GM23338 (cell line): Measurements from ENCODE around the gene LRRC8B. TPM values are rescaled to one million over a fixed set of nuclear protein-coding genes. Genes with fewer than 3 reads are reported as not detected.
"Not testable (repeated sequence)": the region's sequence is repeated elsewhere in the genome, so short reads cannot be mapped to it uniquely, and the experiment has no call there.

Source experiments
- ATAC-seq: fragments of 200-7000 bp; cut with Tn5 transposase; 3 replicates; pipeline ENCODE4 v1.9.1; 2020
- DNase-seq: peaks from one replicate; pipeline ENCODE4 v3.0.0-alpha.2; 2015; ENCODE audit warnings: low spot score
- H2AFZ ChIP-seq: fragments of 200-600 bp; sonication (generic); 2 replicates; pipeline ENCODE4 v1.8.0; 2016; ENCODE audit warnings: antibody characterized with exemption, mild to moderate bottlenecking, moderate library complexity
- H3F3A ChIP-seq: fragments of 200-600 bp; sonication (generic); replicated peaks from 2 replicates; pipeline ENCODE4 v1.8.0; 2017; ENCODE audit warnings: antibody characterized with exemption, mixed run types, low read depth
- H3K27ac ChIP-seq: fragments of 200-600 bp; sonication (generic); 2 replicates; pipeline ENCODE4 v1.6.1; 2016; ENCODE audit warnings: low read depth
- H3K27me3 ChIP-seq: fragments of 200-600 bp; sonication (generic); 2 replicates; pipeline ENCODE4 v1.8.0; 2016; ENCODE audit warnings: mild to moderate bottlenecking, mixed run types, moderate library complexity; ENCODE audit not compliant: insufficient read depth
- H3K36me3 ChIP-seq: fragments of 200-600 bp; sonication (generic); 2 replicates; pipeline ENCODE4 v1.8.0; 2016; ENCODE audit warnings: mild to moderate bottlenecking; ENCODE audit not compliant: insufficient read depth
- H3K4me1 ChIP-seq: fragments of 200-600 bp; sonication (generic); 2 replicates; pipeline ENCODE4 v1.8.0; 2016; ENCODE audit warnings: mild to moderate bottlenecking, moderate library complexity; ENCODE audit not compliant: insufficient read depth
- H3K4me2 ChIP-seq: fragments of 200-600 bp; sonication (generic); 2 replicates; pipeline ENCODE4 v1.7.1; 2017; ENCODE audit warnings: mixed run types
- H3K4me3 ChIP-seq: fragments of 200-600 bp; sonication (generic); 2 replicates; pipeline ENCODE4 v1.6.1; 2016; ENCODE audit warnings: mixed run types
- H3K79me2 ChIP-seq: fragments of 200-600 bp; sonication (generic); replicated peaks from 2 replicates; pipeline ENCODE4 v1.8.0; 2017; ENCODE audit warnings: mild to moderate bottlenecking; ENCODE audit not compliant: insufficient read depth
- H3K9me2 ChIP-seq: fragments of 200-600 bp; sonication (generic); 2 replicates; pipeline ENCODE4 v1.8.0; 2017; ENCODE audit not compliant: insufficient read depth
- H4K20me1 ChIP-seq: fragments of 200-600 bp; sonication (generic); replicated peaks from 2 replicates; pipeline ENCODE4 v1.8.0; 2017; ENCODE audit warnings: mild to moderate bottlenecking; ENCODE audit not compliant: insufficient read depth
- H3K27ac Mint-ChIP-seq: 2 replicates; pipeline ENCODE4 v1.8.0; 2020; ENCODE audit warnings: inconsistent platforms, mild to moderate bottlenecking, moderate library complexity, mixed read lengths
- H3K27me3 Mint-ChIP-seq: 3 replicates; pipeline ENCODE4 v1.8.0; 2022; ENCODE audit warnings: low read depth, mild to moderate bottlenecking, moderate library complexity, mixed read lengths, inconsistent platforms; ENCODE audit not compliant: insufficient read depth, poor library complexity
- H3K36me3 Mint-ChIP-seq: 3 replicates; pipeline ENCODE4 v1.8.0; 2021; ENCODE audit warnings: low read depth, mild to moderate bottlenecking, inconsistent platforms, moderate library complexity, mixed read lengths
- H3K4me1 Mint-ChIP-seq: 3 replicates; pipeline ENCODE4 v1.8.0; 2020; ENCODE audit warnings: mild to moderate bottlenecking, inconsistent platforms, mixed read lengths
- H3K4me3 Mint-ChIP-seq: 3 replicates; pipeline ENCODE4 v1.8.0; 2021; ENCODE audit warnings: moderate library complexity, mild to moderate bottlenecking, inconsistent platforms, mixed read lengths
- H3K9me3 Mint-ChIP-seq: 3 replicates; pipeline ENCODE4 v1.8.0; 2020; ENCODE audit warnings: moderate library complexity, mild to moderate bottlenecking, inconsistent platforms, mixed read lengths
- CREB1 ChIP-seq: fragments of 250-450 bp; sonication (Bioruptor Pico); IDR thresholded peaks from 2 replicates; pipeline ENCODE4 v1.5.0; 2020; ENCODE audit warnings: low read depth, mild to moderate bottlenecking, moderate library complexity
- EZH2 ChIP-seq: fragments of 200-600 bp; sonication (generic); IDR thresholded peaks from one replicate; pipeline ENCODE4 v1.8.0; 2017; ENCODE audit warnings: antibody characterized with exemption, mild to moderate bottlenecking, low read depth; ENCODE audit not compliant: unreplicated experiment
- EZH2phosphoT487 ChIP-seq: fragments of 200-600 bp; sonication (generic); IDR thresholded peaks from one replicate; pipeline ENCODE4 v1.8.1; 2018; ENCODE audit warnings: antibody characterized with exemption; ENCODE audit not compliant: unreplicated experiment
- JUNB ChIP-seq: IDR thresholded peaks from one replicate; pipeline ENCODE4 v1.6.1; 2016; ENCODE audit warnings: antibody characterized with exemption; ENCODE audit not compliant: unreplicated experiment
- NANOG ChIP-seq: IDR thresholded peaks from 2 replicates; pipeline ENCODE4 v1.6.1; 2016; ENCODE audit warnings: antibody characterized with exemption, borderline replicate concordance
- POLR2AphosphoS5 ChIP-seq: IDR thresholded peaks from 2 replicates; pipeline ENCODE4 v1.6.1; 2016; ENCODE audit warnings: antibody characterized with exemption, low read depth
- REST ChIP-seq: IDR thresholded peaks from one replicate; pipeline ENCODE4 v1.6.1; 2018; ENCODE audit warnings: antibody characterized with exemption; ENCODE audit not compliant: unreplicated experiment
- STAT1 ChIP-seq: IDR thresholded peaks from one replicate; pipeline ENCODE4 v1.6.1; 2016; ENCODE audit warnings: antibody characterized with exemption; ENCODE audit not compliant: unreplicated experiment
- ZNF331 ChIP-seq: fragments of 250-450 bp; sonication (Bioruptor Pico); IDR thresholded peaks from 2 replicates; pipeline ENCODE4 v1.5.0; 2020; ENCODE audit warnings: low read depth, mild to moderate bottlenecking, moderate library complexity
- ZNF462 ChIP-seq: fragments of 250-450 bp; sonication (Bioruptor Pico); IDR thresholded peaks from 2 replicates; pipeline ENCODE4 v1.5.0; 2020; ENCODE audit warnings: mild to moderate bottlenecking, moderate library complexity
- polyA plus RNA-seq: library from polyadenylated mRNA; unstranded; fragments of >200 nt; fragmentation: Nextera tagmentation; extraction: Ambion mirVana; gene quantifications from 2 replicates; pipeline ENCODE4 v1.2.1, GENCODE V29; 2016
- total RNA-seq: library from RNA; depleted of rRNA; stranded (reverse); fragments of >200 nt; shearing (Covaris generic); gene quantifications from 2 replicates; pipeline ENCODE4 v1.2.3, GENCODE V29; 2014
- TF ChIP-seq, protein P1 (sequence below): IDR thresholded peaks from 2 replicates; pipeline ENCODE4 v1.6.1; 2016; ENCODE audit warnings: antibody characterized with exemption

LRRC8B gene
- total and polyA plus RNA-seq, 2 experiments from 2014 or later: 9.0 to 26.5 TPM

GRCh38 chr1:89503690-89504089 is 20.9 kb upstream of the LRRC8B start:
- Mint-ChIP-seq H3K4me1 (no peaks in the 10 kb centered on the region), H3K27ac (no peak overlapping the region), H3K27me3 (no peaks in the 10 kb centered on the region), H3K9me3 (peaks cover 6% of the 10 kb centered on the region; the same call in 2 of the 3 replicates), H3K4me3 (no peak overlapping the region), H3K36me3 (peaks cover 5% of the 10 kb centered on the region; the same call in 1 of the 3 replicates)
- ATAC-seq (no peak), DNase-seq (no peak)
- no peaks in the 10 kb centered on the region for H3K79me2 ChIP-seq
- H4K20me1 ChIP-seq: no peaks in the 10 kb centered on the region
- no peaks in the 10 kb centered on the region for H3K27me3 ChIP-seq
- no peaks in the 10 kb centered on the region for H3K4me1 ChIP-seq
- H3K27ac ChIP-seq: no peak overlapping the region
- H3F3A ChIP-seq: no peaks in the 10 kb centered on the region
- no peaks in the 10 kb centered on the region for H3K9me2 ChIP-seq
- TF ChIP-seq STAT1 (no peak), CREB1 (no peak), EZH2phosphoT487 (no peak), POLR2AphosphoS5 (no peak), REST (no peak), EZH2 (no peak), ZNF331 (CRISPR knock-in tag) (no peak), ZNF462 (CRISPR knock-in tag) (no peak), JUNB (no peak), NANOG (no peak)
- TF ChIP-seq, protein P1, sequence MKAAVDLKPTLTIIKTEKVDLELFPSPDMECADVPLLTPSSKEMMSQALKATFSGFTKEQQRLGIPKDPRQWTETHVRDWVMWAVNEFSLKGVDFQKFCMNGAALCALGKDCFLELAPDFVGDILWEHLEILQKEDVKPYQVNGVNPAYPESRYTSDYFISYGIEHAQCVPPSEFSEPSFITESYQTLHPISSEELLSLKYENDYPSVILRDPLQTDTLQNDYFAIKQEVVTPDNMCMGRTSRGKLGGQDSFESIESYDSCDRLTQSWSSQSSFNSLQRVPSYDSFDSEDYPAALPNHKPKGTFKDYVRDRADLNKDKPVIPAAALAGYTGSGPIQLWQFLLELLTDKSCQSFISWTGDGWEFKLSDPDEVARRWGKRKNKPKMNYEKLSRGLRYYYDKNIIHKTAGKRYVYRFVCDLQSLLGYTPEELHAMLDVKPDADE: no peak
- no peak overlapping the region for H3K4me3 ChIP-seq
- H2AFZ ChIP-seq: no peak overlapping the region
- no peak overlapping the region for H3K4me2 ChIP-seq
- H3K36me3 ChIP-seq: no peaks in the 10 kb centered on the region

DNA sequence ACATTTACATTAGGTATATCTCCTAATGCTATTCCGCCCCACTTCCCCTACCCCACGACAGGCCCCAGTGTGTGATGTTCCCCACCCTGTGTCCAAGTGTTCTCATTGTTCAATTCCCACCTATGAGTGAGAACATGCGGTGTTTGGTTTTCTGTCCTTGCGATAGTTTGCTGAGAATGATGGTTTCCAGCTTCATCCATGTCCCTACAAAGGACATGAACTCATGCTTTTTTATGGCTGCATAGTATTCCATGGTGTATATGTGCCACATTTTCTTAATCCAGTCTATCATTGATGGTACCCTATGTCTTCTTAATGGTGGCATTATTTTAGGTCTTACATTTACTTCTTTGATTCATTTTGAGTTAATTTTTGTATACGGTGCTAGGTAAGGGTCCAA is 14.6 kb upstream of the LRRC8B start:
- not testable (repeated sequence) for H3K4me2 ChIP-seq, DNase-seq, ATAC-seq, H2AFZ ChIP-seq, H3K27me3 ChIP-seq, H3F3A ChIP-seq, H3K27me3 Mint-ChIP-seq, H3K79me2 ChIP-seq, H3K4me3 ChIP-seq, H3K27ac Mint-ChIP-seq, H3K4me1 ChIP-seq, H4K20me1 ChIP-seq, H3K36me3 ChIP-seq, H3K27ac ChIP-seq, H3K4me1 Mint-ChIP-seq, H3K4me3 Mint-ChIP-seq, H3K9me2 ChIP-seq
- Mint-ChIP-seq H3K9me3 (peaks cover 23% of the 10 kb centered on the region; the same call in 2 of the 3 replicates), H3K36me3 (peaks cover 22% of the 10 kb centered on the region)
